Fibroblast of skin of left quadriceps (primary cell): Measurements from ENCODE around the gene LAPTM5.
"Not testable (repeated sequence)": the region's sequence is repeated elsewhere in the genome, so short reads cannot be mapped to it uniquely, and the experiment has no call there.

ENCODE experiments used
- DNase-seq, 2 experiments: peaks; one replicate each; pipeline ENCODE4 v3.0.0-alpha.2; 2013; ENCODE audit warnings: low read depth in 2 of 2

The LAPTM5 gene

GRCh38 chr1:30757352-30758120 is at the start of gene LAPTM5:
Gene LAPTM5, minus strand, starts transcription at chr1:30757774. Its CDS starts 29 bp downstream, at chr1:30757745.
- DNase-seq = no peak

- no peak for DNase-seq
Observed at GRCh38 chr1:30806381-30807317, 49.1 kb upstream of the LAPTM5 start.

- DNase-seq = no peak
Observed at GRCh38 chr1:30805304-30806003, 47.9 kb upstream of the LAPTM5 start.

- DNase-seq = no peak
Observed at GRCh38 chr1:30804822-30805221, 47.2 kb upstream of the LAPTM5 start.

GRCh38 chr1:30804352-30804751 is 46.8 kb upstream of the LAPTM5 start:
- DNase-seq = no peak

GRCh38 chr1:30803562-30803961 is 46.0 kb upstream of the LAPTM5 start:
- DNase-seq = no peak

GRCh38 chr1:30801771-30802198 is 44.2 kb upstream of the LAPTM5 start:
- no peak for DNase-seq

- no peak for DNase-seq
Observed at GRCh38 chr1:30799233-30799511, 41.6 kb upstream of the LAPTM5 start.

- DNase-seq = no peak
Observed at GRCh38 chr1:30798389-30799232, 41.0 kb upstream of the LAPTM5 start.

- DNase-seq = no peak
Observed at GRCh38 chr1:30795026-30795425, 37.5 kb upstream of the LAPTM5 start.

GRCh38 chr1:30794260-30794659 is 36.7 kb upstream of the LAPTM5 start:
- no peak for DNase-seq

GRCh38 chr1:30793209-30793608 is 35.6 kb upstream of the LAPTM5 start:
- no peak for DNase-seq

- no peak for DNase-seq
Observed at GRCh38 chr1:30791868-30792267, 34.3 kb upstream of the LAPTM5 start.

- no peak for DNase-seq
Observed at GRCh38 chr1:30790850-30791778, 33.5 kb upstream of the LAPTM5 start.

- DNase-seq = not testable (repeated sequence)
Observed at GRCh38 chr1:30790256-30790525, 32.6 kb upstream of the LAPTM5 start.

- DNase-seq = no peak
Observed at GRCh38 chr1:30789388-30790255, 32.0 kb upstream of the LAPTM5 start.

- no peak for DNase-seq
Observed at GRCh38 chr1:30788580-30789387, 31.2 kb upstream of the LAPTM5 start.

GRCh38 chr1:30787856-30788495 is 30.4 kb upstream of the LAPTM5 start:
- DNase-seq = no peak
